GM21423 (cell line): Measurements from ENCODE around the gene SLCO4A1.

ENCODE experiments used
- ATAC-seq: cut with Tn5 transposase; IDR thresholded peaks from one replicate; pipeline ENCODE4 v1.9.1; 2021; ENCODE audit warnings: mild to moderate bottlenecking, moderate library complexity; ENCODE audit not compliant: unreplicated experiment

Gene SLCO4A1

GRCh38 chr20:62710221-62710885, 68.0 kb downstream of the SLCO4A1 start:
- no peak for ATAC-seq

- ATAC-seq: no peak
These were observed 68.8 kb downstream of the SLCO4A1 start for GRCh38 chr20:62710886-62711702.

GRCh38 chr20:62711703-62712101, 69.4 kb downstream of the SLCO4A1 start:
- ATAC-seq: no peak

GRCh38 chr20:62712606-62713005, 70.3 kb downstream of the SLCO4A1 start:
- ATAC-seq: no peak

GRCh38 chr20:62714006-62714405, 71.7 kb downstream of the SLCO4A1 start:
- no peak for ATAC-seq

GRCh38 chr20:62714799-62715198, 72.5 kb downstream of the SLCO4A1 start:
- ATAC-seq: no peak

GRCh38 chr20:62715201-62715600, 72.9 kb downstream of the SLCO4A1 start:
- no peak for ATAC-seq

GRCh38 chr20:62716198-62716940, 74.1 kb downstream of the SLCO4A1 start:
- ATAC-seq: no peak

- no peak for ATAC-seq
These were observed 74.6 kb downstream of the SLCO4A1 start for GRCh38 chr20:62716941-62717310.

- no peak for ATAC-seq
These were observed 75.6 kb downstream of the SLCO4A1 start for GRCh38 chr20:62717933-62718332.

- ATAC-seq: no peak
These were observed 76.2 kb downstream of the SLCO4A1 start for GRCh38 chr20:62718546-62718945.

GRCh38 chr20:62719250-62719935, 77.1 kb downstream of the SLCO4A1 start:
- ATAC-seq: no peak
